HL-60 (cell line): ENCODE measurements around the gene GAS2.

ENCODE experiments used
- DNase-seq, 2 experiments: peaks; one replicate each; pipeline ENCODE4 v3.0.0-alpha.2; 2010 to 2020; ENCODE audit warnings: low read depth in 1 of 2, low spot score in 1 of 2
- H3K27ac ChIP-seq: fragments of 250-450 bp; sonication (Bioruptor Pico); replicated peaks from 2 replicates; pipeline ENCODE4 v1.5.1; 2020; ENCODE audit warnings: mild to moderate bottlenecking, moderate library complexity
- H3K27me3 ChIP-seq: fragments of 250-450 bp; sonication (Bioruptor Pico); 2 replicates; pipeline ENCODE4 v1.5.1; 2021; ENCODE audit warnings: mild to moderate bottlenecking, moderate library complexity; ENCODE audit not compliant: insufficient read depth, poor library complexity, severe bottlenecking
- H3K4me3 ChIP-seq: replicated peaks from 2 replicates; pipeline ENCODE4 v1.5.1; 2011; ENCODE audit warnings: mild to moderate bottlenecking, control low read depth, low read length; ENCODE audit not compliant: insufficient read depth
- CTCF ChIP-seq: IDR thresholded peaks from one replicate; pipeline ENCODE4 v1.5.1; 2011; ENCODE audit warnings: low read length, control low read depth, inconsistent platforms; ENCODE audit not compliant: insufficient read depth
- GABPA ChIP-seq: IDR thresholded peaks from 2 replicates; pipeline ENCODE4 v1.6.1; 2012; ENCODE audit warnings: low read depth
- POLR2AphosphoS5 ChIP-seq: IDR thresholded peaks from 2 replicates; pipeline ENCODE4 v1.6.1; 2012; ENCODE audit warnings: low read depth
- REST ChIP-seq: IDR thresholded peaks from 2 replicates; pipeline ENCODE4 v1.6.1; 2012; ENCODE audit warnings: low read depth; ENCODE audit not compliant: insufficient replicate concordance
- SPI1 ChIP-seq: IDR thresholded peaks from 2 replicates; pipeline ENCODE4 v1.6.1; 2012; ENCODE audit warnings: low read depth, mild to moderate bottlenecking, borderline replicate concordance
- long read RNA-seq: library from polyadenylated mRNA; unstranded; transcript quantifications from one replicate; pipeline ENCODE4 v2.0.0, GENCODE V29; 2020

Gene GAS2
- long read RNA-seq, partial matches to known transcripts, result 0 of 1 reads
- long read RNA-seq, other reads (novel, unspliced or antisense), result 0 of 1 reads

- no peak within 1 kb of the TSS for H3K27ac ChIP-seq
- no peak within 1 kb of the TSS for H3K4me3 ChIP-seq
- DNase-seq, result no peak
These were observed at the start of gene GAS2 for GRCh38 chr11:22666325-22666687. TSS of gene GAS2 (plus strand) at chr11:22666611. CDS start at chr11:22674870, 8,259 bp downstream.

GRCh38 chr11:22617868-22618267, 48.5 kb upstream of the GAS2 start:
- H3K27ac ChIP-seq, result no peak overlapping the region
- no peak overlapping the region for H3K4me3 ChIP-seq
- H3K27me3 ChIP-seq, result no peaks in the 10 kb centered on the region
- TF ChIP-seq REST, result no peak
- TF ChIP-seq GABPA, result no peak
- TF ChIP-seq POLR2AphosphoS5, result no peak
- TF ChIP-seq SPI1, result no peak
- no peak for TF ChIP-seq CTCF
- DNase-seq, result no peak

More at GRCh38 chr11:22666325-22666687, at the start of gene GAS2:
- peaks cover 18% of the 10 kb centered on the region for H3K27me3 ChIP-seq
- TF ChIP-seq REST (no peak), SPI1 (no peak), CTCF (no peak), GABPA (no peak), POLR2AphosphoS5 (no peak)

- TF ChIP-seq CTCF (peak; percentile 17), REST (no peak), POLR2AphosphoS5 (no peak; the same call in 1 of the 2 replicates), GABPA (no peak), SPI1 (no peak)
- Histone ChIP-seq H3K27ac (peak overlapping the region; percentile 91), H3K4me3 (peak overlapping the region; percentile 85), H3K27me3 (no peaks in the 10 kb centered on the region)
- peak; percentile 34 to 70 for DNase-seq
These were observed 41.5 kb upstream of the GAS2 start for GRCh38 chr11:22624742-22625447.
